KMS-11 (cell line): ENCODE data around the gene EPHB6.

Experiments
- H2AFZ ChIP-seq: fragments of 200-600 bp; sonication (generic); 2 replicates; pipeline ENCODE4 v1.6.1; 2016; ENCODE audit warnings: antibody characterized with exemption, mixed run types, low read depth
- H3K27ac ChIP-seq: fragments of 200-600 bp; sonication (generic); 2 replicates; pipeline ENCODE4 v1.6.1; 2016; ENCODE audit warnings: mild to moderate bottlenecking, mixed run types
- H3K27me3 ChIP-seq: fragments of 200-600 bp; sonication (generic); 2 replicates; pipeline ENCODE4 v1.6.1; 2017; ENCODE audit warnings: mild to moderate bottlenecking, low read depth, mixed run types, moderate library complexity; ENCODE audit not compliant: insufficient read depth
- H3K36me3 ChIP-seq: fragments of 200-600 bp; sonication (generic); 2 replicates; pipeline ENCODE4 v1.6.1; 2017; ENCODE audit warnings: mild to moderate bottlenecking, mixed run types; ENCODE audit not compliant: insufficient read depth
- H3K4me1 ChIP-seq: fragments of 200-600 bp; sonication (generic); 2 replicates; pipeline ENCODE4 v1.6.1; 2016; ENCODE audit warnings: mild to moderate bottlenecking, low read depth, mixed run types; ENCODE audit not compliant: poor library complexity, severe bottlenecking
- H3K4me2 ChIP-seq: fragments of 200-600 bp; sonication (generic); 2 replicates; pipeline ENCODE4 v1.7.0; 2016; ENCODE audit warnings: mild to moderate bottlenecking, mixed run types
- H3K4me3 ChIP-seq: fragments of 200-600 bp; sonication (generic); IDR thresholded peaks from 2 replicates; pipeline ENCODE4 v1.6.1; 2017; ENCODE audit warnings: low read depth, low read length, mixed read lengths; ENCODE audit not compliant: insufficient read depth
- H3K79me2 ChIP-seq: fragments of 200-600 bp; sonication (generic); 2 replicates; pipeline ENCODE4 v1.6.1; 2016; ENCODE audit warnings: low read depth, mixed run types; ENCODE audit not compliant: insufficient read depth
- H3K9ac ChIP-seq: fragments of 200-600 bp; sonication (generic); 2 replicates; pipeline ENCODE4 v1.6.1; 2016; ENCODE audit warnings: mild to moderate bottlenecking, mixed run types
- H4K20me1 ChIP-seq: fragments of 200-600 bp; sonication (generic); 2 replicates; pipeline ENCODE4 v1.6.1; 2016; ENCODE audit warnings: mild to moderate bottlenecking, mixed run types; ENCODE audit not compliant: insufficient read depth
- CTCF ChIP-seq: fragments of 200-600 bp; sonication (generic); conservative IDR thresholded peaks from 2 replicates; pipeline ENCODE4 v1.6.1; 2017; ENCODE audit warnings: low read depth, mild to moderate bottlenecking, antibody characterized with exemption, low read length, moderate library complexity, mixed read lengths

The EPHB6 gene

GRCh38 chr7:142814451-142814850, 40.4 kb upstream of the EPHB6 start:
- Histone ChIP-seq H3K9ac (no peak overlapping the region), H3K27ac (no peak overlapping the region), H3K4me2 (no peak overlapping the region)

GRCh38 chr7:142815134-142815533, 39.7 kb upstream of the EPHB6 start:
- Histone ChIP-seq H3K79me2 (no peaks in the 10 kb centered on the region), H3K27ac (no peak overlapping the region), H3K36me3 (no peaks in the 10 kb centered on the region), H3K4me2 (no peak overlapping the region), H3K4me3 (no peak overlapping the region), H3K9ac (no peak overlapping the region), H3K27me3 (no peaks in the 10 kb centered on the region), H2AFZ (no peak overlapping the region), H4K20me1 (no peaks in the 10 kb centered on the region), H3K4me1 (peaks cover 13% of the 10 kb centered on the region)
- no peak for TF ChIP-seq CTCF

More at GRCh38 chr7:142814451-142814850, 40.4 kb upstream of the EPHB6 start:
- Histone ChIP-seq H3K4me1 (peaks cover 20% of the 10 kb centered on the region), H2AFZ (no peak overlapping the region), H3K4me3 (no peak overlapping the region), H3K27me3 (no peaks in the 10 kb centered on the region), H4K20me1 (no peaks in the 10 kb centered on the region), H3K36me3 (no peaks in the 10 kb centered on the region), H3K79me2 (no peaks in the 10 kb centered on the region)
- TF ChIP-seq CTCF, result no peak

- no peaks in the 10 kb centered on the region for H3K27me3 ChIP-seq
- no peak overlapping the region for H3K4me3 ChIP-seq
- no peak for TF ChIP-seq CTCF
- H3K9ac ChIP-seq, result no peak overlapping the region
- no peak overlapping the region for H2AFZ ChIP-seq
- H3K79me2 ChIP-seq, result no peaks in the 10 kb centered on the region
- no peaks in the 10 kb centered on the region for H3K4me1 ChIP-seq
- H3K27ac ChIP-seq, result no peak overlapping the region
- H4K20me1 ChIP-seq, result no peaks in the 10 kb centered on the region
- H3K4me2 ChIP-seq, result no peak overlapping the region
- no peaks in the 10 kb centered on the region for H3K36me3 ChIP-seq
Observed at GRCh38 chr7:142817506-142817905, 37.4 kb upstream of the EPHB6 start.

- H3K4me3 ChIP-seq, result no peak overlapping the region
- H3K79me2 ChIP-seq, result no peaks in the 10 kb centered on the region
- H3K27me3 ChIP-seq, result no peaks in the 10 kb centered on the region
- H3K27ac ChIP-seq, result no peak overlapping the region
- no peak overlapping the region for H2AFZ ChIP-seq
- no peaks in the 10 kb centered on the region for H4K20me1 ChIP-seq
- H3K9ac ChIP-seq, result no peak overlapping the region
- no peak for TF ChIP-seq CTCF
- H3K36me3 ChIP-seq, result no peaks in the 10 kb centered on the region
- no peak overlapping the region for H3K4me2 ChIP-seq
- no peaks in the 10 kb centered on the region for H3K4me1 ChIP-seq
Observed at GRCh38 chr7:142819530-142819929, 35.3 kb upstream of the EPHB6 start.
